Mesenchymal stem cell (in vitro differentiated cells and primary cell): ENCODE data around the gene MRPS27.
"Not testable (repeated sequence)": the region's sequence is repeated elsewhere in the genome, so short reads cannot be mapped to it uniquely, and the experiment has no call there.

Experiments used
- DNase-seq: peaks from one replicate; pipeline ENCODE4 v3.0.0-alpha.2; 2013
- H2AFZ ChIP-seq: one replicate; pipeline ENCODE4 v1.6.1; 2013; ENCODE audit warnings: low read depth, mild to moderate bottlenecking, control low read depth, inconsistent platforms, low read length, moderate library complexity
- H2AK5ac ChIP-seq: 2 replicates; pipeline ENCODE4 v1.6.1; 2013; ENCODE audit warnings: low read length, moderate library complexity, mild to moderate bottlenecking, inconsistent platforms; ENCODE audit not compliant: severe bottlenecking
- H2BK120ac ChIP-seq: one replicate; pipeline ENCODE4 v1.6.1; 2013; ENCODE audit warnings: low read depth, mild to moderate bottlenecking, inconsistent platforms, low read length, moderate library complexity
- H2BK12ac ChIP-seq, 2 experiments: one replicate each; pipeline ENCODE4 v1.6.1; 2013; ENCODE audit warnings: inconsistent platforms in 2 of 2, low read length in 2 of 2, mild to moderate bottlenecking in 2 of 2, moderate library complexity in 2 of 2, control low read depth in 1 of 2
- H2BK15ac ChIP-seq: one replicate; pipeline ENCODE4 v1.6.1; 2013; ENCODE audit warnings: mild to moderate bottlenecking, low read depth, inconsistent platforms; ENCODE audit not compliant: poor library complexity, severe bottlenecking
- H2BK5ac ChIP-seq: 2 replicates; pipeline ENCODE4 v1.6.1; 2013; ENCODE audit warnings: low read depth, mild to moderate bottlenecking, low read length, control low read depth, inconsistent platforms; ENCODE audit not compliant: poor library complexity, severe bottlenecking
- H3K14ac ChIP-seq, 2 experiments: one replicate each; pipeline ENCODE4 v1.6.1; 2013; ENCODE audit warnings: inconsistent platforms in 2 of 2, low read length in 2 of 2, control low read depth in 1 of 2, mild to moderate bottlenecking in 1 of 2, moderate library complexity in 1 of 2
- H3K18ac ChIP-seq, 2 experiments: one replicate each; pipeline ENCODE4 v1.6.1; 2013; ENCODE audit warnings: inconsistent platforms in 2 of 2, low read length in 2 of 2, control low read depth in 1 of 2, low read depth in 1 of 2, mild to moderate bottlenecking in 1 of 2
- H3K23ac ChIP-seq, 2 experiments: one replicate each; pipeline ENCODE4 v1.6.1; 2013; ENCODE audit warnings: inconsistent platforms in 2 of 2, low read length in 2 of 2, mild to moderate bottlenecking in 2 of 2, moderate library complexity in 2 of 2, control low read depth in 1 of 2
- H3K27ac ChIP-seq: 2 replicates; pipeline ENCODE4 v1.5.1; 2013; ENCODE audit warnings: mild to moderate bottlenecking, moderate library complexity, low read length, control low read depth, inconsistent platforms; ENCODE audit not compliant: poor library complexity, severe bottlenecking
- H3K27me3 ChIP-seq, 2 experiments: 2 replicates each; pipeline versions ENCODE4 v1.6.1 to v1.7.0; 2013; ENCODE audit warnings: low read length in 2 of 2, mild to moderate bottlenecking in 2 of 2, moderate library complexity in 2 of 2, control low read depth in 1 of 2, inconsistent platforms in 1 of 2; ENCODE audit not compliant: control insufficient read depth in 1 of 2, insufficient read depth in 1 of 2
- H3K36me3 ChIP-seq, 2 experiments: 2 replicates each; pipeline versions ENCODE4 v1.6.1 to v1.7.0; 2013; ENCODE audit warnings: low read length in 2 of 2, control low read depth in 1 of 2, inconsistent platforms in 1 of 2, low read depth in 1 of 2, mild to moderate bottlenecking in 1 of 2; ENCODE audit not compliant: insufficient read depth in 2 of 2, control insufficient read depth in 1 of 2
- H3K4ac ChIP-seq, 2 experiments: one replicate each; pipeline ENCODE4 v1.6.1; 2013; ENCODE audit warnings: inconsistent platforms in 2 of 2, low read length in 2 of 2, mild to moderate bottlenecking in 2 of 2, moderate library complexity in 2 of 2, control low read depth in 1 of 2, low read depth in 1 of 2
- H3K4me1 ChIP-seq: 2 replicates; pipeline ENCODE4 v1.6.1; 2013; ENCODE audit warnings: low read depth, low read length, control low read depth; ENCODE audit not compliant: control insufficient read depth, insufficient read depth
- H3K4me2 ChIP-seq: 2 replicates; pipeline ENCODE4 v1.6.1; 2013; ENCODE audit warnings: low read length, mild to moderate bottlenecking, inconsistent platforms; ENCODE audit not compliant: poor library complexity, severe bottlenecking
- H3K4me3 ChIP-seq, 2 experiments: 2 replicates each; pipeline versions ENCODE4 v1.5.1 to v1.7.0; 2013; ENCODE audit warnings: low read length in 2 of 2, mild to moderate bottlenecking in 2 of 2, control low read depth in 1 of 2, low read depth in 1 of 2; ENCODE audit not compliant: insufficient read depth in 1 of 2
- H3K79me1 ChIP-seq: replicated peaks from 2 replicates; pipeline ENCODE4 v1.6.1; 2013; ENCODE audit warnings: mild to moderate bottlenecking, control low read depth, low read length, inconsistent platforms; ENCODE audit not compliant: poor library complexity, severe bottlenecking
- H3K9ac ChIP-seq: 2 replicates; pipeline ENCODE4 v1.7.0; 2013; ENCODE audit warnings: mild to moderate bottlenecking, low read length, moderate library complexity
- H3K9me3 ChIP-seq: 2 replicates; pipeline ENCODE4 v1.7.0; 2013; ENCODE audit warnings: mild to moderate bottlenecking, low read length; ENCODE audit not compliant: control insufficient read depth
- H4K8ac ChIP-seq: one replicate; pipeline ENCODE4 v1.6.1; 2013; ENCODE audit warnings: inconsistent platforms, mild to moderate bottlenecking, low read length, moderate library complexity
- H4K91ac ChIP-seq: one replicate; pipeline ENCODE4 v1.6.1; 2013; ENCODE audit warnings: mild to moderate bottlenecking, low read length, inconsistent platforms
- WGBS: methylation state at CpG from one replicate; pipeline ENCODE4 v1.1.7; 2013; ENCODE audit warnings: mixed read lengths; 5-methylcytosine and 5-hydroxymethylcytosine counted together

MRPS27 gene

GRCh38 chr5:72172786-72173185, 147.3 kb downstream of the MRPS27 start:
- no peak overlapping the region for H2BK15ac ChIP-seq
- H3K4me2 ChIP-seq: no peak overlapping the region
- no peak overlapping the region for H2BK12ac ChIP-seq
- 91% methylated on average over 3 of the region's 4 CpGs for WGBS
- H4K8ac ChIP-seq: no peak overlapping the region
- H3K4me1 ChIP-seq: peaks cover 8% of the 10 kb centered on the region
- no peaks in the 10 kb centered on the region for H3K27me3 ChIP-seq
- H3K14ac ChIP-seq: no peak overlapping the region
- DNase-seq: no peak
- H2AFZ ChIP-seq: no peak overlapping the region
- no peak overlapping the region for H3K4me3 ChIP-seq
- H3K4ac ChIP-seq: no peak overlapping the region
- H2BK5ac ChIP-seq: no peak overlapping the region
- no peak overlapping the region for H2BK120ac ChIP-seq
- no peak overlapping the region for H2AK5ac ChIP-seq
- no peak overlapping the region for H3K9ac ChIP-seq
- H3K36me3 ChIP-seq: peaks cover 15 to 64% of the 10 kb centered on the region in 2 experiments
- no peak overlapping the region for H3K27ac ChIP-seq
- H3K9me3 ChIP-seq: no peaks in the 10 kb centered on the region
- H3K18ac ChIP-seq: no peak overlapping the region
- peaks cover 32% of the 10 kb centered on the region for H3K79me1 ChIP-seq
- no peak overlapping the region for H3K23ac ChIP-seq
- H4K91ac ChIP-seq: no peak overlapping the region

- Histone ChIP-seq H3K27me3 (no peaks in the 10 kb centered on the region), H2BK12ac (no peak overlapping the region), H2BK15ac (no peak overlapping the region), H3K4me1 (peaks cover 3% of the 10 kb centered on the region), H3K14ac (no peak overlapping the region), H2AFZ (no peak overlapping the region), H3K9ac (no peak overlapping the region), H2BK5ac (no peak overlapping the region), H4K8ac (no peak overlapping the region), H3K36me3 (peaks cover 17 to 53% of the 10 kb centered on the region in 2 experiments), H3K4me3 (no peak overlapping the region), H3K79me1 (peaks cover 29% of the 10 kb centered on the region), H3K18ac (no peak overlapping the region), H4K91ac (no peak overlapping the region), H2AK5ac (no peak overlapping the region), H3K4ac (no peak overlapping the region), H3K9me3 (no peaks in the 10 kb centered on the region), H3K4me2 (no peak overlapping the region), H2BK120ac (no peak overlapping the region), H3K27ac (no peak overlapping the region), H3K23ac (no peak overlapping the region)
- WGBS: 96% methylated on average over 2 of the region's 6 CpGs
- DNase-seq: no peak
Measured at GRCh38 chr5:72171667-72172066, 148.4 kb downstream of the MRPS27 start.

GRCh38 chr5:72171181-72171580, 148.9 kb downstream of the MRPS27 start:
- not testable (repeated sequence) for H2BK15ac ChIP-seq, H3K27ac ChIP-seq, H2AFZ ChIP-seq, H2AK5ac ChIP-seq, H3K9ac ChIP-seq, DNase-seq, H2BK5ac ChIP-seq, H3K9me3 ChIP-seq, H3K4me3 ChIP-seq, H2BK12ac ChIP-seq, H2BK120ac ChIP-seq, H3K4me2 ChIP-seq, H4K91ac ChIP-seq, H3K14ac ChIP-seq, H4K8ac ChIP-seq, H3K27me3 ChIP-seq, H3K18ac ChIP-seq, H3K4me1 ChIP-seq, H3K23ac ChIP-seq, H3K4ac ChIP-seq
- 98% methylated on average over 3 of the region's 3 CpGs for WGBS
- peaks cover 29% of the 10 kb centered on the region for H3K79me1 ChIP-seq
- H3K36me3 ChIP-seq: peaks cover 21 to 51% of the 10 kb centered on the region in 2 experiments

- Histone ChIP-seq H3K36me3 (peaks cover 17 to 48% of the 10 kb centered on the region in 2 experiments), H2BK15ac (no peak overlapping the region), H2AFZ (no peak overlapping the region), H3K9ac (no peak overlapping the region), H3K23ac (no peak overlapping the region), H2BK5ac (no peak overlapping the region), H4K8ac (no peak overlapping the region), H3K14ac (no peak overlapping the region), H4K91ac (no peak overlapping the region), H3K4ac (no peak overlapping the region), H2BK120ac (no peak overlapping the region), H3K27ac (no peak overlapping the region), H2BK12ac (no peak overlapping the region), H3K79me1 (peaks cover 26% of the 10 kb centered on the region), H3K9me3 (no peaks in the 10 kb centered on the region), H3K4me1 (peaks cover 1% of the 10 kb centered on the region), H3K4me3 (no peak overlapping the region), H3K4me2 (no peak overlapping the region), H2AK5ac (no peak overlapping the region), H3K18ac (no peak overlapping the region), H3K27me3 (no peaks in the 10 kb centered on the region)
- DNase-seq: no peak
- 100% methylated on average over 1 of the region's 2 CpGs for WGBS
Measured at GRCh38 chr5:72170101-72170500, 149.9 kb downstream of the MRPS27 start.
